HCT116 (cell line): ENCODE results near the gene CENPF. TPM values are rescaled to one million over a fixed set of nuclear protein-coding genes. Genes with fewer than 3 reads are reported as not detected.

Source experiments
- ATAC-seq: fragments of 200-7000 bp; cut with Tn5 transposase; 2 replicates; pipeline ENCODE4 v1.9.1; 2020; ENCODE audit warnings: mild to moderate bottlenecking, moderate library complexity
- BruUV-seq: library from RNA; stranded (reverse); fragments of 400-500 nt; replicated peaks from 2 replicates; lab custom pipeline; 2021; lab: Mats Ljungman, UMichigan
- CTCF ChIA-PET: fragments of 300-600 bp; sonication (Branson Sonifier 250); formaldehyde crosslinking; loops from one replicate; lab custom pipeline; 2021; ENCODE audit warnings: antibody characterized with exemption; lab: Charles Lee
- POLR2A ChIA-PET: fragments of 300-600, 350-600 bp; sonication (Branson Sonifier 250); formaldehyde crosslinking; loops from one replicate; lab custom pipeline; 2021; ENCODE audit warnings: antibody characterized with exemption; lab: Charles Lee
- RAD21 ChIA-PET, 2 experiments: fragments of 300-600 bp; sonication (Branson Sonifier 250); formaldehyde crosslinking; loops; one replicate each; lab custom pipeline; 2023; ENCODE audit warnings: low total read pairs in 2 of 2; ENCODE audit not compliant: uncharacterized antibody in 2 of 2, unreplicated experiment in 2 of 2, low non-redundant PET in 1 of 2; lab: Charles Lee
- DNase-seq: peaks from one replicate; pipeline ENCODE4 v3.0.0-alpha.2; 2010; ENCODE audit warnings: low read depth, low spot score
- H2AFZ ChIP-seq: fragments of 200-600 bp; shearing (Covaris generic), sonication (generic); 2 replicates; pipeline ENCODE4 v1.6.1; 2017; ENCODE audit warnings: low read depth, mixed run types, mixed read lengths, antibody characterized with exemption, low read length; ENCODE audit not compliant: poor library complexity, severe bottlenecking
- H3K27ac ChIP-seq: 2 replicates; pipeline ENCODE4 v1.5.1; 2012; ENCODE audit warnings: low read depth, low read length
- H3K27me3 ChIP-seq: fragments of 200-600 bp; sonication (generic); 2 replicates; pipeline ENCODE4 v1.6.1; 2016; ENCODE audit warnings: mixed run types, low read length, mixed read lengths; ENCODE audit not compliant: insufficient read depth
- H3K36me3 ChIP-seq, 2 experiments: fragments of 200-500 bp in 1 of 2; fragments of 200-600 bp in 1 of 2; sonication (Bioruptor generic) in 1 of 2; sonication (generic) in 1 of 2; 2 replicates each; pipeline versions ENCODE4 v1.5.1 to v1.6.1; 2014 to 2016; ENCODE audit warnings: low read length in 2 of 2, inconsistent platforms in 1 of 2, mixed read lengths in 1 of 2, mixed run types in 1 of 2; ENCODE audit not compliant: insufficient read depth in 2 of 2, control insufficient read depth in 1 of 2
- H3K4me1 ChIP-seq, 2 experiments: fragments of 200-600 bp in 1 of 2; sonication (generic) in 1 of 2; 2 replicates each; pipeline versions ENCODE4 v1.5.1 to v1.6.1; 2012 to 2017; ENCODE audit warnings: low read length in 2 of 2, inconsistent platforms in 1 of 2, mild to moderate bottlenecking in 1 of 2, mixed read lengths in 1 of 2, mixed run types in 1 of 2, moderate library complexity in 1 of 2; ENCODE audit not compliant: insufficient read depth in 2 of 2, control insufficient read depth in 1 of 2
- H3K4me2 ChIP-seq: fragments of 200-600 bp; sonication (generic); 2 replicates; pipeline ENCODE4 v1.6.1; 2017; ENCODE audit warnings: mixed run types, low read length, mixed read lengths
- H3K4me3 ChIP-seq, 2 experiments: fragments of 200-600 bp in 1 of 2; sonication (generic) in 1 of 2; replicated peaks in 1 of 2; 2 replicates each; pipeline ENCODE4 v1.5.1; 2011 to 2016; ENCODE audit warnings: low read length in 2 of 2, control low read depth in 1 of 2, low read depth in 1 of 2, mild to moderate bottlenecking in 1 of 2, mixed read lengths in 1 of 2, mixed run types in 1 of 2
- H3K79me2 ChIP-seq: fragments of 200-600 bp; sonication (generic); 2 replicates; pipeline ENCODE4 v1.6.1; 2017; ENCODE audit warnings: mild to moderate bottlenecking, mixed run types, low read length, moderate library complexity, mixed read lengths; ENCODE audit not compliant: insufficient read depth
- H3K9ac ChIP-seq: fragments of 200-600 bp; sonication (generic); 2 replicates; pipeline ENCODE4 v1.6.1; 2016; ENCODE audit warnings: low read length, mixed read lengths
- H3K9me2 ChIP-seq: fragments of 200-600 bp; sonication (generic), shearing (Covaris generic); 2 replicates; pipeline ENCODE4 v1.6.1; 2017; ENCODE audit warnings: mixed run types, mild to moderate bottlenecking, moderate library complexity; ENCODE audit not compliant: insufficient read depth
- H3K9me3 ChIP-seq, 2 experiments: fragments of 200-500 bp in 1 of 2; fragments of 200-600 bp in 1 of 2; sonication (Bioruptor generic) in 1 of 2; sonication (generic) in 1 of 2; 2 replicates each; pipeline ENCODE4 v1.6.1; 2014 to 2017; ENCODE audit warnings: low read length in 2 of 2, mixed read lengths in 2 of 2, inconsistent platforms in 1 of 2, low read depth in 1 of 2, mild to moderate bottlenecking in 1 of 2, mixed run types in 1 of 2, moderate library complexity in 1 of 2; ENCODE audit not compliant: control insufficient read depth in 1 of 2, insufficient read depth in 1 of 2
- H4K20me1 ChIP-seq: fragments of 200-600 bp; sonication (generic), shearing (Covaris generic); 2 replicates; pipeline ENCODE4 v1.6.1; 2017; ENCODE audit warnings: mixed run types, mild to moderate bottlenecking, moderate library complexity; ENCODE audit not compliant: insufficient read depth
- CEBPB ChIP-seq: IDR thresholded peaks from 2 replicates; pipeline ENCODE4 v1.6.1; 2012; ENCODE audit warnings: low read depth
- ELF1 ChIP-seq: IDR thresholded peaks from 2 replicates; pipeline ENCODE4 v1.6.1; 2012; ENCODE audit warnings: low read depth, borderline replicate concordance
- JUND ChIP-seq: IDR thresholded peaks from 2 replicates; pipeline ENCODE4 v1.6.1; 2012
- POLR2A ChIP-seq: IDR thresholded peaks from 2 replicates; pipeline ENCODE4 v1.7.0; 2011; ENCODE audit warnings: borderline replicate concordance; ENCODE audit not compliant: insufficient read depth, insufficient read length; ENCODE audit errors: extremely low read depth
- SRF ChIP-seq: IDR thresholded peaks from 2 replicates; pipeline ENCODE4 v1.6.1; 2012; ENCODE audit warnings: low read depth
- intact Hi-C: fragments of 100-400 bp; cut with micrococcal nuclease; formaldehyde crosslinking; loops from 2 replicates; pipeline ENCODE4 v1.10.0; 2022
- total RNA-seq: library from RNA; stranded (reverse); gene quantifications from one replicate; pipeline ENCODE4 v1.2.1, GENCODE V29; 2021; ENCODE audit not compliant: unreplicated experiment
- TF ChIP-seq, protein P1 (sequence below): IDR thresholded peaks from 2 replicates; pipeline ENCODE4 v1.6.1; 2012; ENCODE audit warnings: low read depth
- TF ChIP-seq, protein P2 (sequence below): IDR thresholded peaks from 2 replicates; pipeline ENCODE4 v1.6.1; 2011; ENCODE audit warnings: mild to moderate bottlenecking, low read length, moderate library complexity; ENCODE audit not compliant: insufficient replicate concordance; ENCODE audit errors: extremely low read depth
- TF ChIP-seq, protein P3 (sequence below), 3 experiments: fragments of 200-600 bp in 1 of 3; sonication (generic) in 1 of 3; IDR thresholded peaks in 2 of 3; conservative IDR thresholded peaks in 1 of 3; 2 replicates each; pipeline ENCODE4 v1.5.1; 2012 to 2017; ENCODE audit warnings: low read depth in 2 of 3, low read length in 2 of 3, antibody characterized with exemption in 1 of 3, borderline replicate concordance in 1 of 3, control low read depth in 1 of 3, mild to moderate bottlenecking in 1 of 3, mixed read lengths in 1 of 3, mixed run types in 1 of 3, moderate library complexity in 1 of 3; ENCODE audit not compliant: insufficient read depth in 1 of 3
- TF ChIP-seq, protein P4 (sequence below): IDR thresholded peaks from 2 replicates; pipeline ENCODE4 v1.6.1; 2012

Gene CENPF
- total RNA-seq, 1 experiment from 2014 or later = 120 TPM

DNA sequence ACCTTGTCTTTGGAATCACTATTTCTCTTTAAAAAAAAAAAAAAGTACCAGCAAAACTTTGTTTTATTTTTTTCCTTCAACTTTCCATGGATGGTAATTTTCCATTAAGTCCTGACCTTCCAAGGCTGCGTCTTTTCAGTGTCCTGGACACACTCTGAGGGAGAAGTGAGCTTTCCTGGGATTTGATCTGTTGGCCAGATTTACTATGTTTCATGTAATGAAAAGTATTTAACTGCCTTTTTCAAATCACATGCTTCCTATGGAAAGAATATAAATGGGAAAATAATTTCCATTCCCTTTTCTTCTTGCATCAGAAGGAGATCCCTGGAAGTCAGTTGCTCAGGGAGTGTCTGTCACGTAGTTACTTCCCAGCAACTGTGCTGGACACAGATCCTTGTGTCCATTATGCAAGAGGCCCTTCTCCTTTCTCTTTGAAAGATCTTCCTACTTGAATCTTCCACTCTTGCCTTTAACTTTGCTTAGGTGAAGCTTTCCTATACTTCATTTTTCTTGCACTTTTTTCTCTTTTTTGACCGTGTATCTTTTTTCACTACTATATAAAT is 59.3 kb downstream of the CENPF start:
- TF ChIP-seq JUND (no peak), ELF1 (no peak), SRF (no peak), CEBPB (no peak), POLR2A (no peak)
- TF ChIP-seq, protein P1, sequence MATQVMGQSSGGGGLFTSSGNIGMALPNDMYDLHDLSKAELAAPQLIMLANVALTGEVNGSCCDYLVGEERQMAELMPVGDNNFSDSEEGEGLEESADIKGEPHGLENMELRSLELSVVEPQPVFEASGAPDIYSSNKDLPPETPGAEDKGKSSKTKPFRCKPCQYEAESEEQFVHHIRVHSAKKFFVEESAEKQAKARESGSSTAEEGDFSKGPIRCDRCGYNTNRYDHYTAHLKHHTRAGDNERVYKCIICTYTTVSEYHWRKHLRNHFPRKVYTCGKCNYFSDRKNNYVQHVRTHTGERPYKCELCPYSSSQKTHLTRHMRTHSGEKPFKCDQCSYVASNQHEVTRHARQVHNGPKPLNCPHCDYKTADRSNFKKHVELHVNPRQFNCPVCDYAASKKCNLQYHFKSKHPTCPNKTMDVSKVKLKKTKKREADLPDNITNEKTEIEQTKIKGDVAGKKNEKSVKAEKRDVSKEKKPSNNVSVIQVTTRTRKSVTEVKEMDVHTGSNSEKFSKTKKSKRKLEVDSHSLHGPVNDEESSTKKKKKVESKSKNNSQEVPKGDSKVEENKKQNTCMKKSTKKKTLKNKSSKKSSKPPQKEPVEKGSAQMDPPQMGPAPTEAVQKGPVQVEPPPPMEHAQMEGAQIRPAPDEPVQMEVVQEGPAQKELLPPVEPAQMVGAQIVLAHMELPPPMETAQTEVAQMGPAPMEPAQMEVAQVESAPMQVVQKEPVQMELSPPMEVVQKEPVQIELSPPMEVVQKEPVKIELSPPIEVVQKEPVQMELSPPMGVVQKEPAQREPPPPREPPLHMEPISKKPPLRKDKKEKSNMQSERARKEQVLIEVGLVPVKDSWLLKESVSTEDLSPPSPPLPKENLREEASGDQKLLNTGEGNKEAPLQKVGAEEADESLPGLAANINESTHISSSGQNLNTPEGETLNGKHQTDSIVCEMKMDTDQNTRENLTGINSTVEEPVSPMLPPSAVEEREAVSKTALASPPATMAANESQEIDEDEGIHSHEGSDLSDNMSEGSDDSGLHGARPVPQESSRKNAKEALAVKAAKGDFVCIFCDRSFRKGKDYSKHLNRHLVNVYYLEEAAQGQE = no peak
- TF ChIP-seq, protein P2, sequence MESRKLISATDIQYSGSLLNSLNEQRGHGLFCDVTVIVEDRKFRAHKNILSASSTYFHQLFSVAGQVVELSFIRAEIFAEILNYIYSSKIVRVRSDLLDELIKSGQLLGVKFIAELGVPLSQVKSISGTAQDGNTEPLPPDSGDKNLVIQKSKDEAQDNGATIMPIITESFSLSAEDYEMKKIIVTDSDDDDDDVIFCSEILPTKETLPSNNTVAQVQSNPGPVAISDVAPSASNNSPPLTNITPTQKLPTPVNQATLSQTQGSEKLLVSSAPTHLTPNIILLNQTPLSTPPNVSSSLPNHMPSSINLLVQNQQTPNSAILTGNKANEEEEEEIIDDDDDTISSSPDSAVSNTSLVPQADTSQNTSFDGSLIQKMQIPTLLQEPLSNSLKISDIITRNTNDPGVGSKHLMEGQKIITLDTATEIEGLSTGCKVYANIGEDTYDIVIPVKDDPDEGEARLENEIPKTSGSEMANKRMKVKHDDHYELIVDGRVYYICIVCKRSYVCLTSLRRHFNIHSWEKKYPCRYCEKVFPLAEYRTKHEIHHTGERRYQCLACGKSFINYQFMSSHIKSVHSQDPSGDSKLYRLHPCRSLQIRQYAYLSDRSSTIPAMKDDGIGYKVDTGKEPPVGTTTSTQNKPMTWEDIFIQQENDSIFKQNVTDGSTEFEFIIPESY = no peak
- TF ChIP-seq, protein P3, sequence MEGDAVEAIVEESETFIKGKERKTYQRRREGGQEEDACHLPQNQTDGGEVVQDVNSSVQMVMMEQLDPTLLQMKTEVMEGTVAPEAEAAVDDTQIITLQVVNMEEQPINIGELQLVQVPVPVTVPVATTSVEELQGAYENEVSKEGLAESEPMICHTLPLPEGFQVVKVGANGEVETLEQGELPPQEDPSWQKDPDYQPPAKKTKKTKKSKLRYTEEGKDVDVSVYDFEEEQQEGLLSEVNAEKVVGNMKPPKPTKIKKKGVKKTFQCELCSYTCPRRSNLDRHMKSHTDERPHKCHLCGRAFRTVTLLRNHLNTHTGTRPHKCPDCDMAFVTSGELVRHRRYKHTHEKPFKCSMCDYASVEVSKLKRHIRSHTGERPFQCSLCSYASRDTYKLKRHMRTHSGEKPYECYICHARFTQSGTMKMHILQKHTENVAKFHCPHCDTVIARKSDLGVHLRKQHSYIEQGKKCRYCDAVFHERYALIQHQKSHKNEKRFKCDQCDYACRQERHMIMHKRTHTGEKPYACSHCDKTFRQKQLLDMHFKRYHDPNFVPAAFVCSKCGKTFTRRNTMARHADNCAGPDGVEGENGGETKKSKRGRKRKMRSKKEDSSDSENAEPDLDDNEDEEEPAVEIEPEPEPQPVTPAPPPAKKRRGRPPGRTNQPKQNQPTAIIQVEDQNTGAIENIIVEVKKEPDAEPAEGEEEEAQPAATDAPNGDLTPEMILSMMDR (IDR thresholded peaks at IDR 0.05 in 2 of 3, conservative IDR thresholded peaks at IDR 0.05 in 1 of 3; ENCODE audit: borderline replicate concordance in 1 of 3, insufficient read depth in 1 of 3, low read depth in 2 of 3, low read length in 2 of 3) = no peak
- TF ChIP-seq, protein P4, sequence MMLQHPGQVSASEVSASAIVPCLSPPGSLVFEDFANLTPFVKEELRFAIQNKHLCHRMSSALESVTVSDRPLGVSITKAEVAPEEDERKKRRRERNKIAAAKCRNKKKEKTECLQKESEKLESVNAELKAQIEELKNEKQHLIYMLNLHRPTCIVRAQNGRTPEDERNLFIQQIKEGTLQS = no peak
- Histone ChIP-seq H3K4me3 (no peak overlapping the region), H3K9me3 (no peaks in the 10 kb centered on the region), H4K20me1 (no peaks in the 10 kb centered on the region), H3K4me2 (no peak overlapping the region), H3K36me3 (peaks cover 62 to 70% of the 10 kb centered on the region in 2 experiments), H3K27ac (no peak overlapping the region), H2AFZ (no peak overlapping the region), H3K27me3 (no peaks in the 10 kb centered on the region), H3K9me2 (no peaks in the 10 kb centered on the region), H3K79me2 (peaks cover 18% of the 10 kb centered on the region; the same call in 1 of the 2 replicates), H3K4me1 (no peaks in the 10 kb centered on the region), H3K9ac (no peak overlapping the region)
- BruUV-seq = no TSS peak
- CTCF ChIA-PET = no interaction called here
- RAD21 ChIA-PET = no interaction called here
- ATAC-seq (no peak), DNase-seq (no peak)
- POLR2A ChIA-PET = no interaction called here
- intact Hi-C loops = no loop called here
